ENCODE measurements around the gene CPVL.

The CPVL gene

DNA sequence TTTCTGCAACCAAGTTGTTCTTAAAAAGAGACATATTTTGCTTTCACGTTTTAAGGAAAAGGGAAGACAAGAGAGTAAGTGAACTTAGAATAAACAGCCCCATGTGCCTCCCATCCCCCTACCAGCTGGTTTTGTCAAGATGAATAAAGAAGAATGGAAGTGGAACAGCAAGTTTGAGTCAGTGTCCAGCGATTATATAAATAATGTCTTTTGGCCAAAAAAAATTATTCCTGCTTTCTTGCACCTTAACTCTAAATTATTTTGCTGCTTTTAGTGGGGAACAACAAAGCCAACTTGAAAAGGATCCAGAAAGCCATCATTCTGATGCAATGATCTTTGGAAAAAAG, 105.8 kb downstream of the CPVL start:
- no peak for DNase-seq

DNA sequence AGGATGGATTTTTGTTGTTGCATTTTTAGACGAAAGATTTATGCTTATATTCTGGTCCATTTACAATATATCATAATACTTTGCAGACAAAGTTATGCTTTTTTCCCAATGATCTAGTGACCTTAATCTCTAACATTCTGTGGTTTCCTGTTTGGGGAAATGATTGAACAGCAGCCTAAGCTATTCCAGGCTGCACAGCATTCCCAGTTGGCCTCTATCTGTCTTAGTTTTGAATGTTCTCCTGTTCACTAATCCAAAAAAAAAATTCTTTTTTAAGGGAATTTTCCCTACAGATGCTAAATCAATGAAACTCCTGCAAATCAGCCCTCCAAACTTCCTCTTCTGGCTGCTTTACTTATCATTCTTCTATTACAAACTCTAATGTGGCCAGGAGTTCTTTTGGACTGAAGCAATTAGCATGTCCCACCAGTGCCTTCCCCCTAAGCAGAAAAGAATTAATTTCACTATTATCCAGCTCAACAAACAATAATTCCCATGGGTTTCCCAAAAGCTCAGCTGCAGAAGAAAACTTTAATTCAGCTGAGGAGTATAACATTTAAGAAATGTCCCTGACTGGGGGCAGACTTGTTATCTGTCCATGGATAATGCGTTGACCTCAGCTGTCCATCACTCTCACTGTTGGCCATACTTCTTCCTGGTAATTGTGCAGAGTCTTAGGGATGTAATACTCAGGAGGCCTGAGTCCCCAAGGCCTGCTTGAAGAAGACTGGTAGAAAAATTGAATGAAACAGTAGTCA, 106.3 kb downstream of the CPVL start:
- no peak for DNase-seq

DNA sequence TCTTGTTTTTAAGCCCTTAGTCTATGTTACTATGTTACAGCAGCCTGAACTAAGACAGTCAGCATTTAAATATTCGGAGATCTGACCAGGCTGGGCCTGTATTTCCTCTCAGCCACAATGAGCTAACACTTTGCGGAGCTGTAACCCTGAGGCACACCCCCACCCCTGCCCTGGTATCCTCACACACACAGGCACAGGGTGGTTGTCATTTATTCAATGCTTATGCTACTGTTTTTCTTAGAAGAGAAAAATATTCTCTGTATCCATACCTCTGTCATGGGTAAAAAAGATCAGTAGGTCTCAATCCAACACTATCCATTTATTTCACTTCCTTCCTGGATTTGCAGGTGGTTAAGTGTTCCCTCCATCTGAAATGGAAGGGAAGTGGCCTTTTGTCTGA, 107.9 kb downstream of the CPVL start:
- DNase-seq = no peak

DNA sequence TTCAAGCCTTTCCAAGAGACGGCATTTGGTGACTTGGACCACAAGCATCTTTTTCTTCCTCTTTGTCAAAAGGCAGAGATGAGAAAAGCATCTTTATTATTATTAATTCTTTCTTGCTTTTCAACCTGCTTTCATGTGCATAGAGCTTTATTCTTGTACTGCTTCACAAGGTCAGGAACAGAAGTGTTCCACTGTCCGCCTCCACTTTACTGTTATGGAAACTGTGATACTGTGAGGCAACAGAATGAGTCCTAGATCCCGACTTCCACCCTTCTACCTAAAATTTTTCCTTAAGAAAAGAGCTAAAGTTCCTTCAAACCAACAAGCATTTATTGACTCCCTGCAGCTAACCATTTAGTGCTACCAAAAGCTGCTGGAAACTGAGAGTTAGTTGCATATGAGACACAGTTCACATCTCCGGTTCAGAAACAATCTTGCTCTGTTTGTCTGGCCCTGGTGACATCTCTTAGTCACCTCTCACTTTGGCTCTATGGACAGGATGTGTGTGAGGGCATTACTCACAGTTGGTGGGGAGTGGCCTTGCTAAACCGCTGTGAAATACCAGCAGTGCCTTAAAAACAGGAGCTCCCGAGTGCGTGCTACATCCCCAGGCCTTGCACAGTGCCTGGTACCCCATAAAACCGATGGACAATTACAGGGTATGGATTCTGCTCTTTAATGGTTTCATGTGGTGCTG, 111.1 kb downstream of the CPVL start:
- no peak for DNase-seq

GRCh38 chr7:29033584-29033983, 112.8 kb downstream of the CPVL start:
- DNase-seq = no peak

DNA sequence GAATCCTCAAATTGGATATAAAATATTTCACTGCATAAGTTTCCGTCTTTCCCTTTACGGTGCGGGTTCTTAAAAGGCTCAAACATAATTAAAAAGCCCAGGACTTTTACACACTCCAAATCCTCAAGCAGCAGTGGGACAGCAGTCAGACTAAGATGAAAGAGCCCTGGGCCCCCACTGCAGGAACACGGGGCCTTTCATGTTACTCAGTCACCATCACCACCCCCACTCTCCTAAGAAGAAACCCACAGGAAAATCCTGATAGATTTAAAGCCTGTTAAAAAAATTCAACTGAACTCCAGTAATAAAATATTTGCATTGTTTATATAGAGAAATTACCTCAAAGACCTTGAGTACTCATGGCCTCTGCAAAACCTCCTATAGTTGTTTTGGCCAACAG, 114.2 kb downstream of the CPVL start:
- no peak for DNase-seq

GRCh38 chr7:29030781-29031275, 115.5 kb downstream of the CPVL start:
- no peak for DNase-seq

DNA sequence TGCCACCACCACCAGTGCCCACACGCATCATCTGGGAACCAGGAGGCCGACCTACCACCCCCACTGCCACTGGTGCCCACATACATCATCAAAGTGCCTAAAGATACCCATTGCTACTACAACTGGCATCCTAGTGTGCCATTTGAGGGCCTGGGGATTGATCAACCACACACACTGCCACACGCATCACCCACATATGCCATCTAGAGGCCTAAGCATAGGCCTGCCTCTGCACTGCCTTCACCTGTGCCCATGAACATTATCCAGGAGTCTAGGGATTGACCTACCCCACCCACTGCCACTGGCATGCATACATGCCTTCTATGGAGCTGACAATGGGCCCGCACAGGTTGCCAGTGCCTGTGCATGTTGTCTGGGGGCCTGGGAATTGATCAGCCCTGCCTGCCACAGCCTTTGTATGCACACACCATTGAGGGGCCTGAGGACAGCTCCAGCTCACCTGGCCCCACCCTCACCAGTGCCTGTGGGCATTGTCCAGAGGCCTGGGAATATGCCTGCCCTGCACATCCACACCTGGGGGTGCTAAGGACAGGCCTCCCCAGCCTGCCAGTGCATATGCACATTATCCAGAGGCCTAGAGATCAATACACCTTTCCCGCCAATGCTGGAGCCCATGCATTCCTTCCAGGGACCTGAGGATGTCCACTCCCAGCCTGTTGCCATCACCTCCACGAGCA, 123.9 kb downstream of the CPVL start:
- no peak for DNase-seq

GRCh38 chr7:29019896-29020295, 126.4 kb downstream of the CPVL start:
- no peak for DNase-seq

GRCh38 chr7:29019387-29019786, 127.0 kb downstream of the CPVL start:
- no peak for DNase-seq

DNA sequence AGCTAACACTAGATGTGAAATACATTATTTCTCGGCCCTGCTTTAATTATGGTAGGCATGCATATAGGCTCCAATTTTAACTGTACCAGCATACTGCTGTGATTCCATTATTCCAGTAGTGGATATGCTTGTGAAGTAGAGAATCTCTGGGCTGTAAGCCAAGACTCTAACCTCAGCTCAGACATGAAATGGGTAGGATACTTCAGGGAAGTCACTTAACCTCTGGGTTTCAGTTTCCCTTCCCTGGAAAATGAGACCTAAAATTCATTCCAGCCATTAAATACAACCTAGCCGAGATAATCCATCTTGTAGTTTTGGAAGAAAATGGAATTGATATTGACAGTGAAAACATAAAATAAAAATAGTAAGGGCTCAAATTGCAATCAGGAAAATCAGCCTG, 128.6 kb downstream of the CPVL start:
- DNase-seq = no peak

GRCh38 chr7:29014725-29015124, 131.6 kb downstream of the CPVL start:
- DNase-seq = no peak

- no peak for DNase-seq
Observed at GRCh38 chr7:29013931-29014330, 132.4 kb downstream of the CPVL start.

GRCh38 chr7:29013082-29013695, 133.1 kb downstream of the CPVL start:
- DNase-seq = no peak

- no peak for DNase-seq
Observed at GRCh38 chr7:29009947-29010346, 136.4 kb downstream of the CPVL start.

DNA sequence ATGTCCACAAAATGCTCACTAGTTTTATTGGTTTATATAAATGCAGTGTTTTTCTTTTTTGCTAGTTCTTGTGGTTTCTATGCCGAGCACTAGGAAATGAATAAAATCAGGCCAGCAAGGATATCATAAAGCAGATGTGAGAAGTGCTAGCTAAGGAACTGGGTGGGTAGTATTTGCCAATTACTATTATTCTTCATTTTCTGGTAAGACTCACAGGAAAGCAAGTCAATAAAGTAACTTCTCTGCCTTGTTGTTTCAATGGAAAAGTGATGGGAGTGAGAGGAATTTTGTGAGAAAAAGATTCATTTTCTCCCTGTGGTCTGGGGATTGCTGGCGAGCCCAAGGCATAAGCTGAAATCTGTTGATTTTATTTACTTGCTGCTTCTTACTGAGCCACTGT, 137.7 kb downstream of the CPVL start:
- no peak for DNase-seq

DNA sequence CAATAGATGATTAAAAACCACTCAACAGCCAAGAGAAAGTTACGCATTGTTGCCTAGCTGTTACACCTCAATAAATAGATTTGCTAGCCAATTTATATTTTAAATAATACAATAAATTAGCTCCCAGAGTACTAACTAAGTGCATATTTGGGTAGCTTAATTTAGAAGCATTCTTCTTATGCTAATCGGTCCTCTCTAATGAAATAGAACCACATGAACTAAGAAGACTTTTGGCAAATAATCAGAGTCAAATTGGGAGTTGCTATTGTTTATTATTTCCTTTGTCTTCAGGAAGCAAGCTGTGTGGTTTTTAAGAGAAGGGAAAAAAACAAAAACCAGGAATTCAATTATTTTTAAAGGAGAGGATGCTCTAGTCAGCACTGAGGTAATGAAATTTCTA, 139.2 kb downstream of the CPVL start:
- DNase-seq = no peak

GRCh38 chr7:29005829-29006228, 140.5 kb downstream of the CPVL start:
- DNase-seq = no peak

GRCh38 chr7:29005406-29005805, 140.9 kb downstream of the CPVL start:
- DNase-seq = no peak

- DNase-seq = no peak
Observed at GRCh38 chr7:29003703-29004102, 142.6 kb downstream of the CPVL start.

DNA sequence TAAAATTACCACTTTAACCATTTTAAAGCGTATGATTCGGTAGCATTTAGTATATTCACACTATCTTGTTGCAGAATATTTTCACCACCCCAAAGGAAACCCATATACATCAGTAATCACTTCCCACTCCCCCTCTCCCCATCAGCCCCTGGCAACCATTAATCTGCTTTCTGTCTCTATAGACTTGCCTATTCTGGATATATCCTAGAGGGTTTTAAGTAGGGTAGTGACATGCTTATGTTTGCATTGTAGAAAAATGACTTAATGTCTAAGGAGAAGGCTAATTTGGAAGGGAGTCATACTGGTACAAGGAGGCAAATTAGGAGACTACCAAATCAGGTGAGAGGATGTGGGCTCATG, 145.6 kb downstream of the CPVL start:
- DNase-seq = no peak

DNA sequence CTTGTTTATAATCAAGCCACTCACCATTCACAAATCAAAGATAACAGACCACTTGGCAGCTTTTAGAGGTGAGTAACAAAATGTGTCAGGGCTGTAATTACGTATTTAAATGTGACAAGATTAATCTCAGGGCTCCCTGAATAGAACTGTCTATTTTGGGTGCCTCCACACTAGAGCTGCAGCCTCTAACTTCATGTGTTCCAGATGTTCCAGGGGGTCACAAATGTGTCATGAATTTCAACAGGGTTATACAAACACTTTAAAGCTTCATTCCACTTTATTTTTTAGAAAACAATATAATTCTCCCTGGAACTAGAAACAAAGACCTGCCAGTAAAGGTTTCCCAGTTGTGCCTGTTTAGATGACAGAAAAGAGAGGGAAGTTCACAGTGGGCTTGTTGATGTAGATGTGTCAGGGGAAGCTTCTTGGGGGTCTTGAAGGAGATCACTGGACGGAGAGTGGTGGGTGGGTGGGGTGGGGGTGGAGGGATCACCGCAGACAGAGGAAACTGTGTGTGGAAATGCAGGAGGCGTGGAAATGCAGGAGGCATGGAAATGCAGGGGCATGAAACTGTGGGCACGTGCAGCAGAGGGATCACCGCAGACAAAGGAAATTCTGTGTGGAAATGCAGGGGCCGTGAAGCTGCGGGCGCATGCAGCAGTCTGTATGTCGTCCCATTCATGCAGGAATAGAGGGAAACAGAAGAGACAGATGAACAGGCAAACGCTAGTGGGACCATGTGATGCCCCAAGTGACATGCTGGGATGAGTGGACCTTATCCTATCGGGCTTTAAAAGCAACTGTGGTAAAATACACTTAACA, 146.2 kb downstream of the CPVL start:
- DNase-seq = no peak

DNA sequence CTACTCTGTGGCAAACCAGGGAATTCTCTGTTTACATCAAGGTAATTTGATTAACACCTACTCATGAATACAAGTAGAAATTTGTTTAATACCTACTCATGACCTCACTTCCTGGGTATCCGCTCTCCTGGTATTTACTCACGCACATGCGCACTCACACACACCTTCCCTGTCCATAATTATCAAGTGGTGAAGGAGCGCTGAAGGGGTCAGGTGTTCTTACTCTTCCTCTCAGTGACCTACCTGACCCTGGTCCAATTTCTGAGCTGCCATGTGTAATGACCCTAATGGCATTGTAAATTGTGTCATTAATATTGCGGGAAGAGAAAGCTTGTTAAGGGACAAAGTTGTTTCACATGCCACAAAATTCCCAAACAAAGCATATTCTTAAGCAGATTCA, 146.9 kb downstream of the CPVL start:
- no peak for DNase-seq
